Heart left ventricle (tissue), 16 donors: ENCODE results near the gene HS3ST5. TPM values are rescaled to one million over a fixed set of nuclear protein-coding genes. Genes with fewer than 3 reads are reported as not detected.
"Not testable (repeated sequence)": the region's sequence is repeated elsewhere in the genome, so short reads cannot be mapped to it uniquely, and the experiment has no call there.

Source experiments
- ATAC-seq, 4 donors: fragments of 200-7000 bp; cut with Tn5 transposase; one replicate each; pipeline ENCODE4 v1.9.1; 2020 to 2022; ENCODE audit warnings: moderate library complexity in 4 of 4, mild to moderate bottlenecking in 3 of 4, moderate number of reproducible peaks in 1 of 4
- DNase-seq, 5 donors: peaks; one replicate each; pipeline ENCODE4 v3.0.0-alpha.2; 2020
- H3K27ac ChIP-seq, 12 donors: fragments of 200-600 bp; sonication (generic) in 4 of 12; one replicate each; pipeline versions ENCODE4 v1.5.0 to v1.8.0; 2016 to 2022; ENCODE audit warnings: mild to moderate bottlenecking in 2 of 12
- H3K27me3 ChIP-seq, 9 donors: fragments of 200-600 bp; sonication (generic) in 2 of 9; one replicate each; pipeline versions ENCODE4 v1.5.1 to v1.8.0; 2016 to 2022; ENCODE audit warnings: mild to moderate bottlenecking in 3 of 9
- H3K36me3 ChIP-seq, 9 donors: fragments of 200-600 bp; sonication (generic) in 2 of 9; one replicate each; pipeline versions ENCODE4 v1.5.0 to v1.8.0; 2018 to 2022; ENCODE audit warnings: mild to moderate bottlenecking in 2 of 9
- H3K4me1 ChIP-seq, 12 donors: fragments of 200-600 bp; sonication (generic) in 4 of 12; one replicate each; pipeline versions ENCODE4 v1.5.0 to v1.8.0; 2016 to 2022; ENCODE audit warnings: mild to moderate bottlenecking in 3 of 12
- H3K4me3 ChIP-seq, 12 donors: fragments of 200-600 bp; sonication (generic) in 4 of 12; one replicate each; pipeline versions ENCODE4 v1.5.0 to v1.8.0; 2017 to 2022; ENCODE audit warnings: mild to moderate bottlenecking in 9 of 12, moderate library complexity in 4 of 12
- H3K9me3 ChIP-seq, 12 donors: fragments of 200-600 bp; sonication (generic) in 4 of 12; one replicate each; pipeline versions ENCODE4 v1.5.0 to v1.8.0; 2016 to 2022; ENCODE audit warnings: mild to moderate bottlenecking in 1 of 12
- POLR2A ChIP-seq, 2 donors: fragments of 450-650 bp; IDR thresholded peaks; one replicate each; pipeline ENCODE4 v1.6.1; 2017; ENCODE audit warnings: antibody characterized with exemption in 2 of 2, mild to moderate bottlenecking in 2 of 2, moderate library complexity in 2 of 2
- WGBS, 4 donors: extraction: QIAGEN DNeasy Blood & Tissue Kit in 2 of 4; methylation state at CpG; one replicate each; pipeline versions ENCODE4 v1.1.5 to v1.1.7; 2013 to 2018; 5-methylcytosine and 5-hydroxymethylcytosine counted together
- intact Hi-C, 10 donors: fragments of 100-400 bp; cut with DNase I; formaldehyde crosslinking; loops; one replicate each; pipeline versions ENCODE4 v1.11.1 to v1.14.2; 2022
- polyA plus RNA-seq, 2 donors: library from polyadenylated mRNA; stranded (reverse); fragments of 200-250 nt; gene quantifications; one replicate each; pipeline ENCODE4 v1.2.3, GENCODE V29; 2013
- total RNA-seq, 9 donors: library from RNA; depleted of rRNA in 2 of 9; stranded (reverse); fragments of >200 nt in 2 of 9; fragmentation: NEBNext Ultra II Directional in 3 of 9; extraction: Animal tissue kit (Norgen Biotek cat#: 25700) in 3 of 9; gene quantifications; one replicate each; pipeline versions ENCODE4 v1.1.0 to v1.2.4, GENCODE V29; 2016 to 2023
- TF ChIP-seq, protein P1 (sequence below), 12 donors: fragments of 200-600 bp; sonication (generic) in 4 of 12; IDR thresholded peaks; one replicate each; pipeline versions ENCODE4 v1.5.0 to v1.8.0; 2018 to 2022; ENCODE audit warnings: antibody characterized with exemption in 12 of 12, mild to moderate bottlenecking in 5 of 12
- donor health status: ischemic (EF 13 %, LVEDD 7.1; RV severe dilation, severe dysfunction).
- donor health status: healthy with polysubstance abuse.
- donor health status: DM: no; HTN: yes; CAD: no.
- donor health status: DM: no; HTN: no; CAD: no.
- donor health status: ischemic (EF 25% LVEDD 6.9; RV normal size, moderate dysfunction).
- donor health status: ischemic (EF 25% LVEDD 5.7; RV mildly dilated, moderate dysfunction).
- donor health status: healthy.
- donor health status: DM: yes; HTN: yes; CAD: no.
- donor health status: ischemic (EF 35%, LVEDD 5.7; RV mildly dilated, moderate dysfunction).
- donor health status: nonischemic (EF 11% LVEDD 7.7; RV severe dilation, severe dysfunction).
- donor health status: DM: yes; HTN: yes; CAD: no.
- donor health status: PGD.
- donor health status: ischemic (EF 29% LVEDD 5.4; RV normal size, mild dysfunction).
- donor health status: nonischemic (EF 23%, LVEDD 6.1; RV moderate dilation, normal function).

HS3ST5 gene
- total and polyA plus RNA-seq, 11 donors: not detected

- Histone ChIP-seq H3K4me1 (no peaks in the 10 kb centered on the region), H3K36me3 (no peaks in the 10 kb centered on the region), H3K27ac (no peak overlapping the region), H3K27me3 (no peaks in the 10 kb centered on the region), H3K9me3 (no peaks in the 10 kb centered on the region), H3K4me3 (no peak overlapping the region)
- ATAC-seq (no peak), DNase-seq (no peak)
- intact Hi-C loops: no loop called here
- 47 to 55% (median 49%) methylated on average over 2 of the region's 2 CpGs for WGBS, 4 donors
- TF ChIP-seq POLR2A (IDR thresholded peaks at IDR 0.05): no peak
- TF ChIP-seq, protein P1, sequence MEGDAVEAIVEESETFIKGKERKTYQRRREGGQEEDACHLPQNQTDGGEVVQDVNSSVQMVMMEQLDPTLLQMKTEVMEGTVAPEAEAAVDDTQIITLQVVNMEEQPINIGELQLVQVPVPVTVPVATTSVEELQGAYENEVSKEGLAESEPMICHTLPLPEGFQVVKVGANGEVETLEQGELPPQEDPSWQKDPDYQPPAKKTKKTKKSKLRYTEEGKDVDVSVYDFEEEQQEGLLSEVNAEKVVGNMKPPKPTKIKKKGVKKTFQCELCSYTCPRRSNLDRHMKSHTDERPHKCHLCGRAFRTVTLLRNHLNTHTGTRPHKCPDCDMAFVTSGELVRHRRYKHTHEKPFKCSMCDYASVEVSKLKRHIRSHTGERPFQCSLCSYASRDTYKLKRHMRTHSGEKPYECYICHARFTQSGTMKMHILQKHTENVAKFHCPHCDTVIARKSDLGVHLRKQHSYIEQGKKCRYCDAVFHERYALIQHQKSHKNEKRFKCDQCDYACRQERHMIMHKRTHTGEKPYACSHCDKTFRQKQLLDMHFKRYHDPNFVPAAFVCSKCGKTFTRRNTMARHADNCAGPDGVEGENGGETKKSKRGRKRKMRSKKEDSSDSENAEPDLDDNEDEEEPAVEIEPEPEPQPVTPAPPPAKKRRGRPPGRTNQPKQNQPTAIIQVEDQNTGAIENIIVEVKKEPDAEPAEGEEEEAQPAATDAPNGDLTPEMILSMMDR (IDR thresholded peaks at IDR 0.05): no peak
Measured at GRCh38 chr6:114228675-114229074, 114.1 kb downstream of the HS3ST5 start.

- Histone ChIP-seq H3K4me3 (no peak overlapping the region), H3K9me3 (no peaks in the 10 kb centered on the region), H3K27ac (no peak overlapping the region), H3K4me1 (no peaks in the 10 kb centered on the region), H3K36me3 (no peaks in the 10 kb centered on the region), H3K27me3 (no peaks in the 10 kb centered on the region)
- TF ChIP-seq, protein P1 (IDR thresholded peaks at IDR 0.05): no peak
- TF ChIP-seq POLR2A (IDR thresholded peaks at IDR 0.05): no peak
- intact Hi-C loops: no loop called here
- DNase-seq (no peak), ATAC-seq (no peak)
- WGBS, 4 donors: 52 to 70% (median 60%) methylated on average over 2 of the region's 2 CpGs
Measured at GRCh38 chr6:114227944-114228468, 114.8 kb downstream of the HS3ST5 start.

- Histone ChIP-seq H3K27me3 (no peaks in the 10 kb centered on the region), H3K27ac (no peak overlapping the region), H3K4me1 (no peaks in the 10 kb centered on the region), H3K9me3 (no peaks in the 10 kb centered on the region), H3K4me3 (no peak overlapping the region), H3K36me3 (no peaks in the 10 kb centered on the region)
- ATAC-seq (no peak), DNase-seq (no peak)
- WGBS, 4 donors: 68 to 84% (median 76%) methylated on average over 2 of the region's 2 CpGs
- intact Hi-C loops: no loop called here
- TF ChIP-seq, protein P1 (IDR thresholded peaks at IDR 0.05): no peak
- no peak for TF ChIP-seq POLR2A (IDR thresholded peaks at IDR 0.05)
Measured at GRCh38 chr6:114220241-114220640, 122.6 kb downstream of the HS3ST5 start.

DNA sequence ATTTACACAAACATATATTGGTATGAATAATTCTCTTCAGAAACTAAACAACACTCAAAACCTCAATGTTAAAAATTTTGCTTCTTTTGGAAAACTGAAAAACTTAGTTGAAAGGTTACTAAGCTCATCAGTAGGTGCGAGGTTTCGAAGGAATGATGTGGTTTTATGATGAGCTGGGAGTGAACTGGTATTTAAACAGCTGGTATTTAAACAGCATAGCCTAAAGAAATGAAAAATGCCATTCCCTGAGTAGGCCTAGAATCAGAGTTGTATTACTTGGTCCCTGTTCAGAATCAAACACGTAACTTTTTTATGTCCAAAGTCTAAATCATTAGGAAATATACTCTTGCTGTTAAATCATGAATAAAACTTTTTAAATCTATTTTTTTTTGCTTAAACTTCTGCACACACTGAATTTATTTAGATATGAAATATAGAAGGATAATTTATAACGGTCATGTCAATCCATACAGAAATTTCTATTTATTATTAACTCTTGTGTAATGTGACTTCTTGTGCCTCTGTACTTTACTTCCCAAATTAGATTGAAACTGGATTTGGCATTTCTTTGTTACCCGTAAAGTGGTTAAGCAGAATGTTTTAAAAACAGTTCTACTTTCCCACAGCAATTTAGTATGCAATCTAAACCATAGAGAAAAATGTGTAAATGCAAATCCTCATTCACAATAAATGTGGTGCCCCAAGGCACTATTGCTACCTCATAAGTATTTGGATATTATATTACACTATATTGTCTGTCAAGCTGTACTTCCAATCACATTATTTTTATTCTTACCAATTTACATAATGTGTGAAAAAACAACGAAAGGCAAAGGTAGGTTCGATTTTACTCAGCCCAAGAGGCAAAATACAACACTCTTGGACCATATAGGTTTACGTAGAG, 124.1 kb downstream of the HS3ST5 start:
- ATAC-seq (no peak), DNase-seq (no peak)
- 84 to 91% (median 88%) methylated on average over 8 of the region's 8 CpGs for WGBS, 4 donors
- Histone ChIP-seq H3K4me3 (no peak overlapping the region), H3K9me3 (no peaks in the 10 kb centered on the region), H3K36me3 (no peaks in the 10 kb centered on the region), H3K27me3 (no peaks in the 10 kb centered on the region), H3K27ac (no peak overlapping the region), H3K4me1 (no peaks in the 10 kb centered on the region)
- TF ChIP-seq, protein P1 (IDR thresholded peaks at IDR 0.05): no peak
- TF ChIP-seq POLR2A (IDR thresholded peaks at IDR 0.05): no peak
- intact Hi-C loops: no loop called here

DNA sequence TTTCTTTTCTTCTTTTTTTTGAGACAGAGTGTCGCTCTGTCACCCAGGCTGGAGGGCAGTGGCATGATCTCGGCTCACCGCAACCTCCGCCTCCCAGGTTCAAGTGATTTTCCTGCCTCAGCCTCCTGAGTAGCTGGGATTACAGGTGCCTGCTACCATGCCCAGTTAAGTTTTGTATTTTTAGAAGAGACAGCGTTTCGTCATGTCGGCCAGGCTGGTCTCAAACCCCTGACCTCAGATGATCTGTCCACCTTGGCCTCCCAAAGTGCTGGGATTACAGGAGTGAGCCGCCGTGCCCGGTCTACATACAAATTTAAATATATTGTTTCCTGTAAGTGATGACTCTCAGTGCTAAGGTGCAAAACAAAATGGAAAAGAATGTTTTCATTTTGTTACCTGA, 124.8 kb downstream of the HS3ST5 start:
- 82 to 91% (median 87%) methylated on average over 10 of the region's 10 CpGs for WGBS, 4 donors
- H3K27ac ChIP-seq, H3K9me3 ChIP-seq, H3K4me3 ChIP-seq, H3K36me3 ChIP-seq, DNase-seq, intact Hi-C loops, H3K4me1 ChIP-seq, H3K27me3 ChIP-seq, ATAC-seq: not testable (repeated sequence)
